MM.1S (cell line): ENCODE results near the gene ZBTB46.

Experiments
- DNase-seq: peaks from one replicate; pipeline ENCODE4 v3.0.0-alpha.2; 2015
- H2AFZ ChIP-seq: fragments of 300-600 bp; sonication (generic); 2 replicates; pipeline ENCODE4 v1.6.0; 2016; ENCODE audit warnings: antibody characterized with exemption, low read length
- H3F3A ChIP-seq: fragments of 300-600 bp; sonication (generic); 2 replicates; pipeline ENCODE4 v1.6.1; 2016; ENCODE audit warnings: mild to moderate bottlenecking, antibody characterized with exemption, low read length, moderate library complexity, mixed read lengths; ENCODE audit not compliant: insufficient read depth
- H3K27ac ChIP-seq: fragments of 300-600 bp; sonication (generic); 2 replicates; pipeline ENCODE4 v1.5.1; 2016; ENCODE audit warnings: mild to moderate bottlenecking, low read length
- H3K27me3 ChIP-seq: fragments of 300-600 bp; sonication (generic); replicated peaks from 2 replicates; pipeline ENCODE4 v1.6.0; 2016; ENCODE audit warnings: low read length; ENCODE audit not compliant: insufficient read depth
- H3K36me3 ChIP-seq: fragments of 300-600 bp; sonication (generic); replicated peaks from 2 replicates; pipeline ENCODE4 v1.6.1; 2016; ENCODE audit warnings: mild to moderate bottlenecking, low read length, mixed read lengths; ENCODE audit not compliant: insufficient read depth
- H3K4me1 ChIP-seq: fragments of 300-600 bp; sonication (generic); 2 replicates; pipeline ENCODE4 v1.6.1; 2016; ENCODE audit warnings: low read length, mixed read lengths
- H3K4me2 ChIP-seq: fragments of 300-600 bp; sonication (generic); 2 replicates; pipeline ENCODE4 v1.6.0; 2016; ENCODE audit warnings: low read depth, low read length
- H3K4me3 ChIP-seq: fragments of 300-600 bp; sonication (generic); 2 replicates; pipeline ENCODE4 v1.5.1; 2016; ENCODE audit warnings: low read length, mixed read lengths
- H3K79me2 ChIP-seq: fragments of 300-600 bp; sonication (generic); 2 replicates; pipeline ENCODE4 v1.6.1; 2016; ENCODE audit warnings: mixed run types, low read length, mixed read lengths
- H3K9ac ChIP-seq: fragments of 300-600 bp; sonication (generic); 2 replicates; pipeline ENCODE4 v1.6.1; 2016; ENCODE audit warnings: low read length, mixed read lengths
- H3K9me2 ChIP-seq: fragments of 300-600 bp; sonication (generic); replicated peaks from 2 replicates; pipeline ENCODE4 v1.6.1; 2016; ENCODE audit warnings: mild to moderate bottlenecking, low read length, mixed read lengths; ENCODE audit not compliant: insufficient read depth
- H3K9me3 ChIP-seq: fragments of 300-600 bp; sonication (generic); replicated peaks from 2 replicates; pipeline ENCODE4 v1.6.1; 2016; ENCODE audit warnings: mild to moderate bottlenecking, low read length, mixed read lengths; ENCODE audit not compliant: insufficient read depth
- H4K20me1 ChIP-seq: fragments of 300-600 bp; sonication (generic); 2 replicates; pipeline ENCODE4 v1.6.1; 2016; ENCODE audit warnings: mild to moderate bottlenecking, low read length, moderate library complexity, mixed read lengths; ENCODE audit not compliant: insufficient read depth
- CTCF ChIP-seq: fragments of 300-600 bp; sonication (generic); IDR thresholded peaks from 2 replicates; pipeline ENCODE4 v1.5.1; 2016; ENCODE audit warnings: antibody characterized with exemption, low read length, mixed read lengths
- EZH2 ChIP-seq: fragments of 300-600 bp; sonication (generic); optimal IDR thresholded peaks from 2 replicates; pipeline ENCODE3; 2017; ENCODE audit warnings: low read depth, mild to moderate bottlenecking, antibody characterized with exemption, low read length, mixed read lengths
- EZH2phosphoT487 ChIP-seq: fragments of 300-600 bp; sonication (generic); IDR thresholded peaks from 2 replicates; pipeline ENCODE4 v1.6.1; 2018; ENCODE audit warnings: antibody characterized with exemption, low read length

ZBTB46 gene

GRCh38 chr20:63739130-63740069 is 91.7 kb downstream of the ZBTB46 start, which contains the start of gene SLC2A4RG:
SLC2A4RG (plus strand) TSS chr20:63739776; CDS start chr20:63739913, 137 bp downstream.
- H2AFZ ChIP-seq, result no peak within 1 kb of the TSS
- no peak for TF ChIP-seq CTCF
- no peak for TF ChIP-seq EZH2
- no peak for TF ChIP-seq EZH2phosphoT487
- peaks cover 12% of the 10 kb centered on the region for H3K4me1 ChIP-seq
- H3K9ac ChIP-seq, result peak within 1 kb of the TSS; percentile 54
- H3K27me3 ChIP-seq, result no peaks in the 10 kb centered on the region
- H4K20me1 ChIP-seq, result no peaks in the 10 kb centered on the region
- H3K79me2 ChIP-seq, result peaks cover 40% of the 10 kb centered on the region
- peak within 1 kb of the TSS; percentile 86 for H3K4me3 ChIP-seq
- H3K9me3 ChIP-seq, result no peaks in the 10 kb centered on the region
- H3F3A ChIP-seq, result peaks cover 20% of the 10 kb centered on the region
- H3K4me2 ChIP-seq, result peak within 1 kb of the TSS; percentile 99
- peak; percentile 90 for DNase-seq
- no peaks in the 10 kb centered on the region for H3K36me3 ChIP-seq
- peak within 1 kb of the TSS; percentile 59; the same call in 1 of the 2 replicates for H3K27ac ChIP-seq
- no peaks in the 10 kb centered on the region for H3K9me2 ChIP-seq

- no peaks in the 10 kb centered on the region for H3K27me3 ChIP-seq
- H2AFZ ChIP-seq, result no peak overlapping the region
- no peaks in the 10 kb centered on the region for H3K9me2 ChIP-seq
- H3K36me3 ChIP-seq, result no peaks in the 10 kb centered on the region
- H3K4me3 ChIP-seq, result peak overlapping the region; percentile 86
- peak; percentile 74 for DNase-seq
- H3K9ac ChIP-seq, result peak overlapping the region; percentile 54
- H4K20me1 ChIP-seq, result no peaks in the 10 kb centered on the region
- peak overlapping the region; percentile 99 for H3K4me2 ChIP-seq
- peaks cover 20% of the 10 kb centered on the region for H3F3A ChIP-seq
- no peak for TF ChIP-seq EZH2
- no peak for TF ChIP-seq EZH2phosphoT487
- no peak for TF ChIP-seq CTCF
- H3K9me3 ChIP-seq, result no peaks in the 10 kb centered on the region
- peak overlapping the region; percentile 59; the same call in 1 of the 2 replicates for H3K27ac ChIP-seq
- peaks cover 12% of the 10 kb centered on the region for H3K4me1 ChIP-seq
- H3K79me2 ChIP-seq, result peaks cover 47% of the 10 kb centered on the region
These were observed 92.4 kb downstream of the ZBTB46 start for GRCh38 chr20:63738687-63739129.

GRCh38 chr20:63737945-63738686 is 92.9 kb downstream of the ZBTB46 start:
- peak overlapping the region; percentile 88 for H3K9ac ChIP-seq
- H3K9me2 ChIP-seq, result no peaks in the 10 kb centered on the region
- H3F3A ChIP-seq, result peaks cover 20% of the 10 kb centered on the region
- no peaks in the 10 kb centered on the region for H3K9me3 ChIP-seq
- H3K4me2 ChIP-seq, result peak overlapping the region; percentile 99
- peak overlapping the region; percentile 86 for H3K4me3 ChIP-seq
- H4K20me1 ChIP-seq, result no peaks in the 10 kb centered on the region
- H3K27ac ChIP-seq, result peak overlapping the region; percentile 93; the same call in 1 of the 2 replicates
- peak; percentile 77 for DNase-seq
- H3K79me2 ChIP-seq, result peaks cover 53% of the 10 kb centered on the region
- H3K36me3 ChIP-seq, result no peaks in the 10 kb centered on the region
- H2AFZ ChIP-seq, result no peak overlapping the region
- TF ChIP-seq EZH2 (no peak), CTCF (no peak), EZH2phosphoT487 (no peak)
- H3K27me3 ChIP-seq, result no peaks in the 10 kb centered on the region
- peaks cover 12% of the 10 kb centered on the region for H3K4me1 ChIP-seq
